ENCODE results near the gene CAP1. TPM values are rescaled to one million over a fixed set of nuclear protein-coding genes. Genes with fewer than 3 reads are reported as not detected.

The CAP1 gene
- total RNA-seq, 1 experiment from 2014 or later: 255 TPM

- no peaks in the 10 kb centered on the region for H3K23me2 ChIP-seq (ENCODE audit: insufficient read length, low read depth, low read length, poor library complexity, severe bottlenecking)
- Mint-ChIP-seq H3K4me1 (no peaks in the 10 kb centered on the region), H3K36me3 (ENCODE audit: insufficient read depth in 1 of 3, low read depth in 3 of 3) (peaks cover 29 to 85% (median 66%) of the 10 kb centered on the region in 3 experiments), H3K4me3 (no peak overlapping the region), H3K9me3 (no peaks in the 10 kb centered on the region), H3K27me3 (ENCODE audit: low read depth) (no peaks in the 10 kb centered on the region), H3K27ac (no peak overlapping the region)
- H4K5ac ChIP-seq (ENCODE audit: insufficient read length, low read depth, low read length): no peak overlapping the region
- no peak overlapping the region for H3T11ph ChIP-seq (ENCODE audit: low read length)
- no peak overlapping the region for H2BK15ac ChIP-seq (ENCODE audit: low read depth, low read length)
- H3K4me2 ChIP-seq (ENCODE audit: insufficient read depth, insufficient read length, low read length): no peak overlapping the region
- no peak overlapping the region for H2BK12ac ChIP-seq (ENCODE audit: insufficient read length, low read depth, low read length)
- no peak overlapping the region for H3K23ac ChIP-seq (ENCODE audit: insufficient read length, low read depth, low read length)
- H3K56ac ChIP-seq (ENCODE audit: insufficient read length, low read depth, low read length): no peak overlapping the region
- no peak overlapping the region for H3K4ac ChIP-seq (ENCODE audit: low read depth, low read length)
- no peak for TF ChIP-seq CTCF (conservative IDR thresholded peaks at IDR 0.05)
- DNase-seq: no peak
- H3K79me1 ChIP-seq (ENCODE audit: insufficient read depth, low read depth, low read length, poor library complexity, severe bottlenecking): no peaks in the 10 kb centered on the region
- no peak overlapping the region for H2BK5ac ChIP-seq (ENCODE audit: insufficient read length, low read length)
- H3K9me3 ChIP-seq (ENCODE audit: control insufficient read depth, low read depth, low read length): no peaks in the 10 kb centered on the region
- no peak overlapping the region for H4K91ac ChIP-seq (ENCODE audit: insufficient read length, low read depth, low read length)
- no peaks in the 10 kb centered on the region for H3K27me3 ChIP-seq (ENCODE audit: insufficient read depth, low read length)
- no peak overlapping the region for H4K8ac ChIP-seq (replicated peaks; ENCODE audit: insufficient read length, low read depth, low read length)
- no peak overlapping the region for H3K27ac ChIP-seq (ENCODE audit: insufficient read length, low read depth, low read length)
- no peaks in the 10 kb centered on the region for H3K79me2 ChIP-seq (ENCODE audit: insufficient read depth, low read length)
- no peak overlapping the region for H3K9ac ChIP-seq (ENCODE audit: extremely low read depth, insufficient read length, low read length)
- no peak overlapping the region for H2BK120ac ChIP-seq (ENCODE audit: low read depth, low read length, poor library complexity, severe bottlenecking)
- WGBS (ENCODE audit: extremely low coverage, insufficient read length, low lambda C conversion rate): no CpG with 5 or more reads among the region's 4 CpGs
- no peak overlapping the region for H3K18ac ChIP-seq (ENCODE audit: insufficient read length, low read depth, low read length)
- no peaks in the 10 kb centered on the region for H4K20me1 ChIP-seq (ENCODE audit: control insufficient read depth, insufficient read depth, insufficient read length)
- H2AK5ac ChIP-seq (ENCODE audit: insufficient read length, low read length): no peak overlapping the region
- H3K14ac ChIP-seq (ENCODE audit: insufficient read depth, low read length): no peak overlapping the region
- H2AFZ ChIP-seq (ENCODE audit: low read length): no peak overlapping the region
- no peaks in the 10 kb centered on the region for H3K4me1 ChIP-seq (ENCODE audit: insufficient read depth, low read length)
- H2BK20ac ChIP-seq (ENCODE audit: low read depth, low read length, poor library complexity, severe bottlenecking): no peak overlapping the region
Observed at GRCh38 chr1:40075266-40075665, 34.7 kb downstream of the CAP1 start.
